ENCODE data around the gene CLSTN2.

CLSTN2 gene

DNA sequence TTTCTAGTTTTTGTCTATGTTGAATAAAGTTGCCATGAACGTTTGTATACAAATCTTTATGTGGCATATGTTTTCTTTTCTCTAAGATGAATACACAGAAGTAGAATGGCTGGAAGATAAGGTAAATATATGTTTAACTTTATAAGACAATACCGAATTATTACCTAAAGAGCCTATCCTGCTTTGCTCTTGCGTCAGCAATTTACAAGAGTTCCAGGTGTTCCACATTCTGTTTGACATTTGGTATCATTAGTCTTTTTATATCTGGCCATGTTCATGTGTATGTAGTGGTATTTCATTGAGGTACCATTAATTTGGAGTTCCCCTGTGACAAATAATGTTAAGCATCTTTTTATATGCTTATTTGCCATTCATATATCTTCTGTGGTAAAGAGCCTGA, 668.8 kb downstream of the CLSTN2 start:
- Histone ChIP-seq H3K4me3 (ENCODE audit: low read depth, low read length) (no peak overlapping the region), H3K27ac (ENCODE audit: extremely low read depth, low read depth, low read length) (no peak overlapping the region), H3K36me3 (ENCODE audit: control insufficient read depth in 2 of 2, insufficient read depth in 1 of 2, low read length in 2 of 2) (no peaks in the 10 kb centered on the region), H3K4me1 (ENCODE audit: control insufficient read depth, insufficient read depth, low read length) (no peaks in the 10 kb centered on the region), H3K9me3 (ENCODE audit: control insufficient read depth, insufficient read depth, low read depth, low read length) (no peaks in the 10 kb centered on the region)
- CTCF ChIA-PET, result no interaction called here
- TF ChIP-seq ZSCAN23 (tag by site-specific recombination; IDR thresholded peaks at IDR 0.05), result no peak
- no peak for TF ChIP-seq ZEB2 (tag by site-specific recombination; IDR thresholded peaks at IDR 0.05)
- no peak for TF ChIP-seq PRDM6 (tag by site-specific recombination; IDR thresholded peaks at IDR 0.05)
- TF ChIP-seq, protein P1, sequence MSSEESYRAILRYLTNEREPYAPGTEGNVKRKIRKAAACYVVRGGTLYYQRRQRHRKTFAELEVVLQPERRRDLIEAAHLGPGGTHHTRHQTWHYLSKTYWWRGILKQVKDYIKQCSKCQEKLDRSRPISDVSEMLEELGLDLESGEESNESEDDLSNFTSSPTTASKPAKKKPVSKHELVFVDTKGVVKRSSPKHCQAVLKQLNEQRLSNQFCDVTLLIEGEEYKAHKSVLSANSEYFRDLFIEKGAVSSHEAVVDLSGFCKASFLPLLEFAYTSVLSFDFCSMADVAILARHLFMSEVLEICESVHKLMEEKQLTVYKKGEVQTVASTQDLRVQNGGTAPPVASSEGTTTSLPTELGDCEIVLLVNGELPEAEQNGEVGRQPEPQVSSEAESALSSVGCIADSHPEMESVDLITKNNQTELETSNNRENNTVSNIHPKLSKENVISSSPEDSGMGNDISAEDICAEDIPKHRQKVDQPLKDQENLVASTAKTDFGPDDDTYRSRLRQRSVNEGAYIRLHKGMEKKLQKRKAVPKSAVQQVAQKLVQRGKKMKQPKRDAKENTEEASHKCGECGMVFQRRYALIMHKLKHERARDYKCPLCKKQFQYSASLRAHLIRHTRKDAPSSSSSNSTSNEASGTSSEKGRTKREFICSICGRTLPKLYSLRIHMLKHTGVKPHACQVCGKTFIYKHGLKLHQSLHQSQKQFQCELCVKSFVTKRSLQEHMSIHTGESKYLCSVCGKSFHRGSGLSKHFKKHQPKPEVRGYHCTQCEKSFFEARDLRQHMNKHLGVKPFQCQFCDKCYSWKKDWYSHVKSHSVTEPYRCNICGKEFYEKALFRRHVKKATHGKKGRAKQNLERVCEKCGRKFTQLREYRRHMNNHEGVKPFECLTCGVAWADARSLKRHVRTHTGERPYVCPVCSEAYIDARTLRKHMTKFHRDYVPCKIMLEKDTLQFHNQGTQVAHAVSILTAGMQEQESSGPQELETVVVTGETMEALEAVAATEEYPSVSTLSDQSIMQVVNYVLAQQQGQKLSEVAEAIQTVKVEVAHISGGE (tag by site-specific recombination; conservative IDR thresholded peaks at IDR 0.05; ENCODE audit: low read depth), result no peak
- no peak for TF ChIP-seq ELK4 (IDR thresholded peaks at IDR 0.05; ENCODE audit: borderline replicate concordance, low read depth, low read length)
- POLR2A ChIA-PET, result no interaction called here

GRCh38 chr3:140610544-140610943, 675.6 kb downstream of the CLSTN2 start:
- Histone ChIP-seq H3K36me3 (ENCODE audit: control insufficient read depth in 2 of 2, insufficient read depth in 1 of 2, low read length in 2 of 2) (no peaks in the 10 kb centered on the region), H3K4me3 (ENCODE audit: low read depth, low read length) (no peak overlapping the region), H3K4me1 (ENCODE audit: control insufficient read depth, insufficient read depth, low read length) (no peaks in the 10 kb centered on the region), H3K9me3 (ENCODE audit: control insufficient read depth, insufficient read depth, low read depth, low read length) (no peaks in the 10 kb centered on the region), H3K27ac (ENCODE audit: extremely low read depth, low read depth, low read length) (no peak overlapping the region)
- ChIA-PET CTCF (no interaction called here), POLR2A (no interaction called here)
- TF ChIP-seq BCL11A (tag by site-specific recombination; IDR thresholded peaks at IDR 0.05; ENCODE audit: low read depth) (no peak), ZNF121 (tag by site-specific recombination; IDR thresholded peaks at IDR 0.05) (no peak), GLIS1 (tag by site-specific recombination; IDR thresholded peaks at IDR 0.05) (no peak), ZBTB8A (tag by site-specific recombination; IDR thresholded peaks at IDR 0.05) (no peak), ZNF623 (tag by site-specific recombination; IDR thresholded peaks at IDR 0.05) (no peak), ZNF48 (tag by site-specific recombination; IDR thresholded peaks at IDR 0.05) (no peak), ZNF76 (tag by site-specific recombination; IDR thresholded peaks at IDR 0.05; ENCODE audit: borderline replicate concordance, low read depth) (no peak), ATF2 (tag by site-specific recombination; IDR thresholded peaks at IDR 0.05; ENCODE audit: low read depth) (no peak), ZNF639 (tag by site-specific recombination; IDR thresholded peaks at IDR 0.05) (no peak), ZNF777 (tag by site-specific recombination; IDR thresholded peaks at IDR 0.05; ENCODE audit: borderline replicate concordance) (no peak), ZNF529 (tag by site-specific recombination; IDR thresholded peaks at IDR 0.05; ENCODE audit: insufficient replicate concordance) (no peak), ZBTB21 (tag by site-specific recombination; IDR thresholded peaks at IDR 0.05) (no peak), ZNF707 (tag by site-specific recombination; IDR thresholded peaks at IDR 0.05) (no peak)
- TF ChIP-seq, protein P2, sequence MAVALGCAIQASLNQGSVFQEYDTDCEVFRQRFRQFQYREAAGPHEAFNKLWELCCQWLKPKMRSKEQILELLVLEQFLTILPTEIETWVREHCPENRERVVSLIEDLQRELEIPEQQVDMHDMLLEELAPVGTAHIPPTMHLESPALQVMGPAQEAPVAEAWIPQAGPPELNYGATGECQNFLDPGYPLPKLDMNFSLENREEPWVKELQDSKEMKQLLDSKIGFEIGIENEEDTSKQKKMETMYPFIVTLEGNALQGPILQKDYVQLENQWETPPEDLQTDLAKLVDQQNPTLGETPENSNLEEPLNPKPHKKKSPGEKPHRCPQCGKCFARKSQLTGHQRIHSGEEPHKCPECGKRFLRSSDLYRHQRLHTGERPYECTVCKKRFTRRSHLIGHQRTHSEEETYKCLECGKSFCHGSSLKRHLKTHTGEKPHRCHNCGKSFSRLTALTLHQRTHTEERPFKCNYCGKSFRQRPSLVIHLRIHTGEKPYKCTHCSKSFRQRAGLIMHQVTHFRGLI (tag by site-specific recombination; IDR thresholded peaks at IDR 0.05), result no peak

Data from HEK293 (cell line).